ENCODE results near the gene GLG1.
"Not testable (repeated sequence)": the region's sequence is repeated elsewhere in the genome, so short reads cannot be mapped to it uniquely, and the experiment has no call there.

DNA sequence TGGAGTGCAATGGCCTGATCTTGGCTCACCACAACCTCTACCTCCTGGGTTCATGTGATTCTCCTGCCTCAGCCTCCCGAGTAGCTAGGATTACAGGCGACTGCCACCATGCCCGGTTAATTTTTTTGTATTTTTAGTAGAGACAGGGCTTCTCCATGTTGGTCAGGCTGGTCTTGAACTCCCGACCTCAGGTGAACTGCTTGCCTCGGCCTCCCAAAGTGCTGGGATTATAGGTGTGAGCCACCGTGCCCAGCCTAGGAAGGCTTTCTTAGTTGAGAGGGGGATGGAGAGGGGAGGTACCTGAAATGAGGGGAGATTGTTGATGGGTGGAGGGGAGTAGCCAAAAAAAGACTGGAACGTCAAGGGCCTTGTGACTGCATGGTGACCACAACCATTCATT is 193.0 kb downstream of the GLG1 start:
- TF ChIP-seq POLR2A, CTCF (IDR thresholded peaks at IDR 0.05): not testable (repeated sequence)
